ENCODE measurements around the gene VAMP1. TPM values are rescaled to one million over a fixed set of nuclear protein-coding genes. Genes with fewer than 3 reads are reported as not detected.

The VAMP1 gene, protein sequence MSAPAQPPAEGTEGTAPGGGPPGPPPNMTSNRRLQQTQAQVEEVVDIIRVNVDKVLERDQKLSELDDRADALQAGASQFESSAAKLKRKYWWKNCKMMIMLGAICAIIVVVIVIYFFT
- total RNA-seq (2022; extraction: Qiagen RNA extraction) = 8.9 to 13.2 TPM (median 10.2 TPM) in 5 replicates

DNA sequence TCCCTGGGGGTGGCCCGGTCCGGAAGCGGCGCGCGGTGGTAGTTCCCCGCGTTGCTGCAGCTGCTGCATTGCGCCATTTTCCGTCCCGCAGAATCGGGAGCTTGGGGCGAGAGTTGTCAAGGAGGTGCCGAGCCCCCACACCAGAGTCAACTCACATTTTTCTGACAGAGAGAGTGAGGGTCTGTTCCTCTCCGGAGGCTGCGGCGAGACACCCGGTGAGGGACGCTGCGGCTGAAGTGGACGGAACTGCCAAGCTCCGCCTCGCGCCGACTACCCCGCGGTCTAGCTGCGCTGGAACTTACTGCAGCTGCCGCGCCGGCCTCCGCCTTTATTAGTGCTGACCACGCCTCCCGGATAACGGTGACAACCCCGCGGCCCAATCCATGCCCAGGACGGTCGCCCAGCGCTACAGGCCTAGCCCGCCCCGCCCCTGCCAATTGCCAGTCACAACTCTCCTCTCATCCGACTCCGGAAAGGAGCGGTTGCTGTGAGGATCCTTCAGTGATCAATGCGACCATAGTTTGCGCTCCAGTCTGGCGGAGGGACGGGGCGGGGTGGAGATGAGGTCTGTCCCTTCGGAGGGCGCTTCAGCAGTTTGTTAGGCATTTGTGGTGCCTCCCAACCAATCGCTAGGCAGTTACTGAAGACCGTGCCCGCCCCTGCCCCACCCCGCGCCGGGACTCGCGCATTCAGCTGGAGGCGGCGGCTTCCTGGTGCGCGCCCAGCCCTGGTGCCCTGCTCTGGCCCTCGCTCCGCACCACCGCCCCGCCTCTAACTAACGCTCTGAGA, at the start of gene VAMP1:
Gene VAMP1 (minus strand): TSS at position 303 of the 789 bp plus-strand sequence. CDS start 146 bp downstream, at position 157.

DNA sequence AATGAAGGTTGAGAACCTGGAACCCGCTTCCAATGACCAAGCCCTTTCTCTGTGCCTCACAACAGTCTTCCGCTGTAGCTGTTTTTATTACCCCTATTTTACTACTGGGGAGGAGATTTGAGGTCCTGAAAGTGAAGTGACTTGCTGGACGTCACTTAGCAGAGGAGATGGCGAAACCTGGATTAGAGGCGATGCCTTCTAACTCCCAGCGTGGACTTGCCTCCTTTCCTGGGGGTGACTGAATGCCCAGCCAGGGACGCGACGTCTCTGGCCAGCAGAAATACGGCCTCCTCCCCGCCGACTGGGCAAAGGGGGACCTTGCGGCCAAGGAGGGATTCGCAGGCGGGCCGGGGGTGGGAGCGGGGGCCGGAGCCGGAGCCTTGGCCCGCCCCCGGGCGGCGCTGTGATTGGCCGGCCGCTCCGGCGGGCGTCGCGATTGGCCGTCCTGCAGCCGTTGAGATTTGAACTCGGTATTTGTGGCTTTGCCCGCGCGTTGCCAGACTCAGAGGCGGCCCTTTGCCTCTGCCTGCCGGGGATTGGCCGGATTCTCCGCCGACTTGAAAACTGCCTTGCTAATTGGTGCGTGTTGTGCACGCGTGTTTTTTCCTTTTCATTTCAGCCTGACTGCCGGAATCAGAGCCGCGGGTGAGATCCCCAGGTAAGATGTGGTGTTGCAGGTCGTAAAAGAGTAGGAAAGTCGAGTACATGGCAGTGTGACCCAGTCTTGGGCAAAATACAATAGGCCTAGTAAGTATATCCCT, 23.2 kb upstream of the VAMP1 start, which contains the start of gene NCAPD2:
Gene NCAPD2 (plus strand): TSS at position 606 of the 761 bp plus-strand sequence. CDS start 997 bp downstream, outside the sequence.

DNA sequence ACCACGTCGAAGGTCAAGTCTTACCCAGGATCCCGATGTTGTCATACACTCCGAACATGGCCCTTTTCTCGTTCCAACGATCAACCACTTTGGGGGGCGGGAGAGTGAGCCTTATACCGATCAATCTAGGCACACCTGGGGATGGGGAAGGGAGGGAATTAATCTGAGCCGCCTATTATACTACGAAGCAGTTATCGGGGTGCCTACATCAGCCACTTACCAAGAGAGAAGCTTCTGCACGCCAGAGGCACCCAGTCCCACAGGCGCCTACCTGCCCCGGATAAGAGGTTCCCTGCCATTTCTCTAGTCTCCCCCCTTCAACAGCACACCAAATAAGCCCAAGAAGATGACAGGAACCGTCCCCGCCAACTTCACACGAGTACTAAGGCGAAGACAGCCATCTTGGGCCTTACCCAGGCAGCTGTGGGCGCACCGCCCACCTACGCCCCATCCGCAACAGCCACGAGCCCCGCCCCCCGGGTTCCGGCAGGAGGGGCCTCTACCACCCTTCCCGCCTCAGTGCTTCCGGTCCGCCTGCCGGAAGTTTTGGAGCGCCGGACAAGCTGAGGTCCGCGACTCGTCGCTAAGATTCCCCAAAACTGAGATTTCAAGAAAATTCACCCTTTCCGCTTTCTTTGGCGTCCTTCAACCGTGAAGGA, 22.5 kb upstream of the VAMP1 start, which contains the start of gene MRPL51:
Gene MRPL51 (minus strand): TSS at position 425 of the 659 bp plus-strand sequence. CDS start 126 bp downstream, at position 299.

DNA sequence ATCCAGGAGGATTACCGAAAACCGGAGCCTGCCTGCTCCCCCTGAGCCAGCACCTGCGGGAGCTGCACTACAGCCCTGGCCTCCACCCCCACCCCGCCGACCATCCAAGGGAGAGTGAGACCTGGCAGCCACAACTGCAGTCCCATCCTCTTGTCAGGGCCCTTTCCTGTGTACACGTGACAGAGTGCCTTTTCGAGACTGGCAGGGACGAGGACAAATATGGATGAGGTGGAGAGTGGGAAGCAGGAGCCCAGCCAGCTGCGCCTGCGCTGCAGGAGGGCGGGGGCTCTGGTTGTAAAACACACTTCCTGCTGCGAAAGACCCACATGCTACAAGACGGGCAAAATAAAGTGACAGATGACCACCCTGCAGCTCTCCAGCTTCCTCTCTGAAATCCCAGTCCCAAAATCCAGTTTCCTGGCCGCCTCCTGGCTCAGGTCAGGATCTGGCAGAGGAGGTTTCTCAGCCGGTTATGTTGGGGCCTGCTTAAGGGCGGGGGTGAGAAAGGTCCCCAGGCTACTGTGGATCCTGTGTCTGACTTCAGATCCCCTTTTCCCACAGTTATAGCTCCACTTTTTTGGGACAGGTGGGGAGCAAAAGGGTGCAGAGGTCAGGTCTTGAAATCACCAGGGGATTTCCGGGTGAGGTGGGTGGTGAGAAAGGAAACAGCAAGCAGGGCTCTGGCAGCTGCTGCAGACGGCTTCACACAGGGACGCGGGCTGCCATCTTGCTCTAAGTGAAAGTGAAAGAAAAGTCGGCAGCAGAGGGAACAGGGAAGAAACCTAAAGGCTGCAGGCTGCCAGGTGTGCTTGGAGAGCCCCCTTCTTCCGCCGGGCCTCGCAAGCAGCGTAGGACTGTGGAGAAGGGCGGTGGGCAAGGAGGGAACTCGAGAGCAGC, 18.9 kb downstream of the VAMP1 start, which contains the start of gene TAPBPL:
Gene TAPBPL (plus strand): TSS at position 695 of the 897 bp plus-strand sequence. CDS start 207 bp downstream, outside the sequence.

DNA sequence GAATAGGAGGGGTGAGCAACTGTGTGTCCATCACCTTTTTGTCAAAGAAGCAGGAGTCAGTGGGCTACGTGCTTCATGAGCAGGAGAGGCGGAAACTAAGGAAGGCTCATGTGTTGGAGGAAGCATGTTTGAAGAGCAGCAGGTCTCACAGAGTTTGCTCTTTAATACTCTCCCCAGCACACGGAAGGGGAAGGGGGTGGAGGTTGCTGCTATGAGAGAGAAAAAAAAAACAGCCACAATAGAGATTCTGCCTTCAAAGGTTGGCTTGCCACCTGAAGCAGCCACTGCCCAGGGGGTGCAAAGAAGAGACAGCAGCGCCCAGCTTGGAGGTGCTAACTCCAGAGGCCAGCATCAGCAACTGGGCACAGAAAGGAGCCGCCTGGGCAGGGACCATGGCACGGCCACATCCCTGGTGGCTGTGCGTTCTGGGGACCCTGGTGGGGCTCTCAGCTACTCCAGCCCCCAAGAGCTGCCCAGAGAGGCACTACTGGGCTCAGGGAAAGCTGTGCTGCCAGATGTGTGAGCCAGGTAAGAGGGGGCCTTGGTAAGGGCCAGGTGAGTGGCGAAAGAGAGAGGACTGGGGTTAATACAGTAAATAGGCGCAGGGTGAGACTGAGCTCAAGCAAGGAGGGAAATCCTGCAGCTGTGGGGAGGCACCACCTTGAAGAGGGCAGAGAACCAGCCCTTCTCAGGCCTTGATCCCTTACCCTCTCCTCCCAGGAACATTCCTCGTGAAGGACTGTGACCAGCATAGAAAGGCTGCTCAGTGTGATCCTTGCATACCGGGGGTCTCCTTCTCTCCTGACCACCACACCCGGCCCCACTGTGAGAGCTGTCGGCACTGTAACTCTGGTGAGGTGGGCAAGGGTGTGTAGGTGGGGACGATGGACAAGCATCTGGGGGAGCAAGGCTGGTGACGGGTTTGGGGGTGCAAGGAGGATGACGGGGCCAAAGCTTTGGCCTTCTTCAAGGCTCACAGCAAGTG, 25.5 kb downstream of the VAMP1 start, which contains the start of gene CD27:
Gene CD27 (plus strand): TSS at position 252 of the 985 bp plus-strand sequence. CDS start 141 bp downstream, at position 393.

Other genes starting within 250 kb of the VAMP1 start
- 0.23 to 0.37 TPM (median 0.28 TPM) in 5 replicates for gene PLEKHG6, start 160.0 kb downstream of the VAMP1 start, total RNA-seq (2022; extraction: Qiagen RNA extraction)
- gene TNFRSF1A, start 128.6 kb downstream of the VAMP1 start, total RNA-seq (2022; extraction: Qiagen RNA extraction) = 401 to 704 TPM (median 482 TPM) in 5 replicates
- 23.1 to 30.7 TPM (median 28.9 TPM) in 5 replicates for gene SCNN1A, start 95.1 kb downstream of the VAMP1 start, total RNA-seq (2022; extraction: Qiagen RNA extraction)
- gene LTBR, start 86.5 kb downstream of the VAMP1 start, total RNA-seq (2022; extraction: Qiagen RNA extraction) = 210 to 256 TPM (median 253 TPM) in 5 replicates
- gene CD27, start 25.7 kb downstream of the VAMP1 start, total RNA-seq (2022; extraction: Qiagen RNA extraction) = not detected in 5 replicates
- gene TAPBPL, start 18.6 kb downstream of the VAMP1 start, total RNA-seq (2022; extraction: Qiagen RNA extraction) = 3.0 to 3.9 TPM (median 3.5 TPM) in 5 replicates
- 268 to 320 TPM (median 299 TPM) in 5 replicates for gene MRPL51, start 22.6 kb upstream of the VAMP1 start, total RNA-seq (2022; extraction: Qiagen RNA extraction)
- 51.0 to 69.8 TPM (median 57.7 TPM) in 5 replicates for gene NCAPD2, start 23.4 kb upstream of the VAMP1 start, total RNA-seq (2022; extraction: Qiagen RNA extraction)
- 6,774 to 9,343 TPM (median 8,942 TPM) in 5 replicates for gene GAPDH, start 63.8 kb upstream of the VAMP1 start, total RNA-seq (2022; extraction: Qiagen RNA extraction)
- 1.5 to 2.3 TPM (median 1.6 TPM) in 5 replicates for gene IFFO1, start 85.4 kb upstream of the VAMP1 start, total RNA-seq (2022; extraction: Qiagen RNA extraction)
- 86.7 to 99.6 TPM (median 96.7 TPM) in 5 replicates for gene NOP2, start 97.6 kb upstream of the VAMP1 start, total RNA-seq (2022; extraction: Qiagen RNA extraction)
- gene CHD4, start 136.7 kb upstream of the VAMP1 start, total RNA-seq (2022; extraction: Qiagen RNA extraction) = 52.7 to 76.9 TPM (median 54.3 TPM) in 5 replicates
- gene LPAR5, start 165.3 kb upstream of the VAMP1 start, total RNA-seq (2022; extraction: Qiagen RNA extraction) = 0.53 to 0.92 TPM (median 0.65 TPM) in 5 replicates
- 0.13 to 0.28 TPM (median 0.17 TPM) in 3 of 5 replicates, not detected in the others for gene ACRBP, start 176.8 kb upstream of the VAMP1 start, total RNA-seq (2022; extraction: Qiagen RNA extraction)
- 12.0 to 17.7 TPM (median 14.7 TPM) in 5 replicates for gene ING4, start 192.4 kb upstream of the VAMP1 start, total RNA-seq (2022; extraction: Qiagen RNA extraction)
- gene ZNF384, start 218.7 kb upstream of the VAMP1 start, total RNA-seq (2022; extraction: Qiagen RNA extraction) = 50.4 to 60.8 TPM (median 56.9 TPM) in 5 replicates
- gene PIANP, start 230.1 kb upstream of the VAMP1 start, total RNA-seq (2022; extraction: Qiagen RNA extraction) = 0.75 to 1.00 TPM (median 0.92 TPM) in 5 replicates

All from A549 treated with AZD2906 at 1 μM for 4 hours (cell line).